ENCODE measurements around the gene UEVLD.

DNA sequence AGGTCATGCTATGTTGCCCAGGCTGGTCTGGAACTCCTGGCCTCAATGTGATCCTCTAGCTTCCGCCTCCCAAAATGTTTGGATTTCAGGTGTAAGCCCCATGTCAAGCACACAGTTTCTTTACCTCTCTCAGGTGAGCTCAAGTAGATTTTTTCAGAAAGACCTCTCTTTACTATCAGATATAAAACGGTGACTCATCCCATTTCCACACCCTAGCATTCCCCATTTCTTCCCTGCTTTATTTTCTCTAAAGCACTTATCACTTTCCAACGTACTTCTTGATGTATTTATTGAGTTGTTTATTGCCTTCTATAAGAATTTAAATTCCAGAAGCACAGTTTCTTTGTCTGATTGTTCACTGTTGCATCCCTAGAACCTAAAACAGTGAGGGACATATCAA lies 65.5 kb downstream of the UEVLD start:
- TF ChIP-seq, protein P1, sequence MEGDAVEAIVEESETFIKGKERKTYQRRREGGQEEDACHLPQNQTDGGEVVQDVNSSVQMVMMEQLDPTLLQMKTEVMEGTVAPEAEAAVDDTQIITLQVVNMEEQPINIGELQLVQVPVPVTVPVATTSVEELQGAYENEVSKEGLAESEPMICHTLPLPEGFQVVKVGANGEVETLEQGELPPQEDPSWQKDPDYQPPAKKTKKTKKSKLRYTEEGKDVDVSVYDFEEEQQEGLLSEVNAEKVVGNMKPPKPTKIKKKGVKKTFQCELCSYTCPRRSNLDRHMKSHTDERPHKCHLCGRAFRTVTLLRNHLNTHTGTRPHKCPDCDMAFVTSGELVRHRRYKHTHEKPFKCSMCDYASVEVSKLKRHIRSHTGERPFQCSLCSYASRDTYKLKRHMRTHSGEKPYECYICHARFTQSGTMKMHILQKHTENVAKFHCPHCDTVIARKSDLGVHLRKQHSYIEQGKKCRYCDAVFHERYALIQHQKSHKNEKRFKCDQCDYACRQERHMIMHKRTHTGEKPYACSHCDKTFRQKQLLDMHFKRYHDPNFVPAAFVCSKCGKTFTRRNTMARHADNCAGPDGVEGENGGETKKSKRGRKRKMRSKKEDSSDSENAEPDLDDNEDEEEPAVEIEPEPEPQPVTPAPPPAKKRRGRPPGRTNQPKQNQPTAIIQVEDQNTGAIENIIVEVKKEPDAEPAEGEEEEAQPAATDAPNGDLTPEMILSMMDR (IDR thresholded peaks at IDR 0.05): no peak
- TF ChIP-seq POLR2A (IDR thresholded peaks at IDR 0.05) (no peak), POLR2AphosphoS5 (IDR thresholded peaks at IDR 0.05) (no peak)
